ENCODE data around the gene PSMB1.
"Not testable (repeated sequence)": the region's sequence is repeated elsewhere in the genome, so short reads cannot be mapped to it uniquely, and the experiment has no call there.

The PSMB1 gene

DNA sequence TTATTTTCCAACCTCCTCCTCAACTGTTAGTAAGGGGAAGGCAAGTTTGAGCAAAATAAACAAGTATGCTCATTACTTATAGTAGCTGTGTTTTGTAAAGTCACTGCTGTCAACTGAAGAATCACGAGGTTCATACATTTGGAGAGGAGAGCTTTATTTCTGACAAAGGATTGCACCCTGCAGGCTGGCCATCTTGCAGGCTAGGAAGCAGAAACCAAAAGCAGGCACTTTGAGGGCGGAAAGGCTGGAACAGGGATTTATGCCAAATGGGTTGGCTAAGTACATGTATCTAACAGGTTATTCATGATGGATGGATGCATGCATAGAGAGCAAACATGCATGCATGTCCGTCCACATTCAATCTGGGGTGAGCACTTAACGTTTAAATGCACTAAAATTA lies 46.7 kb downstream of the PSMB1 start:
- TF ChIP-seq JUND (IDR thresholded peaks at IDR 0.05; ENCODE audit: low read depth): no peak
- in situ Hi-C loops (cut with HindIII; ENCODE audit: low pct_unique_long_range_greater_than_20kb, low sequenced_read_pairs): no loop called here
- no peak for DNase-seq (ENCODE audit: low read depth in 1 of 2, low spot score in 1 of 2)

DNA sequence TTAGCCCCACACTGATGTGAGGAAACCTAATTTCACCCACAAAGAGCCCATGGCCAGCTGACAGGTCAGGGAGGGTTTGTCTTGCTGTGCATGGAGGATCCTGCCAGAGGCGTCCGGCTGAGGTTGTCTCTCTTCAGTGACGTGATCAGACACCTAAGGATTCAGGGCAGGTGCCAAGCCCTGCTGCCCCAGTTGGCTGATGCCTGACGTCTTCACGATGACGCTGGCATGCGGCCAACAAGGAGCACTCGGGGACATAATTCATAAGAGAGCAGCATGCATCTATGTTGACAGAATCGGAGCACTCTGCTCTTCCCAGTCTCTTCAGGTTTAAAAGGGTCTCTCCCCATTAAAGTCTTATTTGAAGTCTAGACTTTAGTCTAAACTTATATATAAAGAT lies 47.8 kb downstream of the PSMB1 start:
- in situ Hi-C loops (cut with HindIII; ENCODE audit: low pct_unique_long_range_greater_than_20kb, low sequenced_read_pairs): no loop called here
- DNase-seq (ENCODE audit: low read depth in 1 of 2, low spot score in 1 of 2): peak in 1 of 2 experiments; percentile 14
- TF ChIP-seq JUND (IDR thresholded peaks at IDR 0.05; ENCODE audit: low read depth): no peak

GRCh38 chr6:170504479-170504878 lies 48.6 kb downstream of the PSMB1 start:
- in situ Hi-C loops (cut with HindIII; ENCODE audit: low pct_unique_long_range_greater_than_20kb, low sequenced_read_pairs): no loop called here
- TF ChIP-seq JUND (IDR thresholded peaks at IDR 0.05; ENCODE audit: low read depth): no peak
- DNase-seq (ENCODE audit: low read depth in 1 of 2, low spot score in 1 of 2): no peak

GRCh38 chr6:170503414-170503761 lies 49.7 kb downstream of the PSMB1 start:
- in situ Hi-C loops (cut with HindIII; ENCODE audit: low pct_unique_long_range_greater_than_20kb, low sequenced_read_pairs): no loop called here
- no peak for TF ChIP-seq JUND (IDR thresholded peaks at IDR 0.05; ENCODE audit: low read depth)
- DNase-seq (ENCODE audit: low read depth in 1 of 2, low spot score in 1 of 2): no peak

GRCh38 chr6:170502733-170503413 lies 50.2 kb downstream of the PSMB1 start:
- in situ Hi-C loops (cut with HindIII; ENCODE audit: low pct_unique_long_range_greater_than_20kb, low sequenced_read_pairs): not testable (repeated sequence)

GRCh38 chr6:170502268-170502667 lies 50.8 kb downstream of the PSMB1 start:
- DNase-seq (ENCODE audit: low read depth in 1 of 2, low spot score in 1 of 2); in situ Hi-C loops (cut with HindIII; ENCODE audit: low pct_unique_long_range_greater_than_20kb, low sequenced_read_pairs): not testable (repeated sequence)

More at GRCh38 chr6:170502733-170503413, 50.2 kb downstream of the PSMB1 start:
- not testable (repeated sequence) for DNase-seq (ENCODE audit: low read depth in 1 of 2, low spot score in 1 of 2)

- no peak for TF ChIP-seq JUND (IDR thresholded peaks at IDR 0.05; ENCODE audit: low read depth)
- no peak for DNase-seq (ENCODE audit: low read depth in 1 of 2, low spot score in 1 of 2)
- in situ Hi-C loops (cut with HindIII; ENCODE audit: low pct_unique_long_range_greater_than_20kb, low sequenced_read_pairs): no loop called here
These were observed 52.0 kb downstream of the PSMB1 start for GRCh38 chr6:170500955-170501590.

GRCh38 chr6:170497841-170498301 lies 55.2 kb downstream of the PSMB1 start:
- in situ Hi-C loops (cut with HindIII; ENCODE audit: low pct_unique_long_range_greater_than_20kb, low sequenced_read_pairs): no loop called here
- no peak for TF ChIP-seq JUND (IDR thresholded peaks at IDR 0.05; ENCODE audit: low read depth)
- DNase-seq (ENCODE audit: low read depth in 1 of 2, low spot score in 1 of 2): no peak

- in situ Hi-C loops (cut with HindIII; ENCODE audit: low pct_unique_long_range_greater_than_20kb, low sequenced_read_pairs): no loop called here
- TF ChIP-seq JUND (IDR thresholded peaks at IDR 0.05; ENCODE audit: low read depth): no peak
- DNase-seq (ENCODE audit: low read depth in 1 of 2, low spot score in 1 of 2): no peak
These were observed 59.8 kb downstream of the PSMB1 start for GRCh38 chr6:170493354-170493753.

DNA sequence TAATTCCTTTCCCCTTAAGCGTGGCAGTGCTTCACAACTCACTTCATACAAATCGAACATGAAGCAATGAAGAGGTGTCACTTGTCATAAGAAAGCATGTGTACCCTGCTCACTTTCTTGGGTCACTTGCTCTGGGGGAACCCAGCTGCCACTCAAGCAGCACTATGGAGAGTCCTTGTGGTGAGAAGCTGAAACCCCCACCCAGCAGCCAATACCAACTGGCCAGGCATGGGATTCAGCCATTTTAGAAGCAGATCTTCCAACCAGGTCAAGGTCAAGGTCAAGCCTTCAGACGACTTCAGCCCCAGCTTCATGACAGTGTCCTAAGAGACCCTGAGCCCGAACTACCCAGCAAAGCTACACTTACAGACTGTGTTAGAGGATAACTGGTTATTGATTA lies 62.8 kb downstream of the PSMB1 start:
- TF ChIP-seq JUND (IDR thresholded peaks at IDR 0.05; ENCODE audit: low read depth): no peak
- in situ Hi-C loops (cut with HindIII; ENCODE audit: low pct_unique_long_range_greater_than_20kb, low sequenced_read_pairs): no loop called here
- DNase-seq (ENCODE audit: low read depth in 1 of 2, low spot score in 1 of 2): no peak

DNA sequence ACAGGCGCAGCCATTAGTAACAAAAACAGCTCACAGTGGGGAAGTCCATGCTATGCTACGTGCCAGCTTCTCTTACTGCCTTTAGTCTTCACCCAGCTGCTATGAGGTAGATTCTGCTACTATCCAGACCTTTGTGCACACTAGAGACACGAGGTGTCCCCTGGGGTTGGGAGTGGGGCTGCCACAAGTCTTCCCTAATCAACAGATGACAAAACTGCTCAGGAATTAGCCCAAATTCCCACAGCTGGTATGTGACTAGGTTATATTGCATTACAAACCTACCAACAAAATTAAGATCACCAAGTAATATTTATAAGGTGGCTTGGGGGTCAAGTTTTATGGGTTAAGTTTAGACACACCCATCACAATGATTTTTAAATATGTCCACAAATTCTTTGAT lies 63.3 kb downstream of the PSMB1 start:
- no peak for TF ChIP-seq JUND (IDR thresholded peaks at IDR 0.05; ENCODE audit: low read depth)
- DNase-seq (ENCODE audit: low read depth in 1 of 2, low spot score in 1 of 2): no peak
- in situ Hi-C loops (cut with HindIII; ENCODE audit: low pct_unique_long_range_greater_than_20kb, low sequenced_read_pairs): no loop called here

DNA sequence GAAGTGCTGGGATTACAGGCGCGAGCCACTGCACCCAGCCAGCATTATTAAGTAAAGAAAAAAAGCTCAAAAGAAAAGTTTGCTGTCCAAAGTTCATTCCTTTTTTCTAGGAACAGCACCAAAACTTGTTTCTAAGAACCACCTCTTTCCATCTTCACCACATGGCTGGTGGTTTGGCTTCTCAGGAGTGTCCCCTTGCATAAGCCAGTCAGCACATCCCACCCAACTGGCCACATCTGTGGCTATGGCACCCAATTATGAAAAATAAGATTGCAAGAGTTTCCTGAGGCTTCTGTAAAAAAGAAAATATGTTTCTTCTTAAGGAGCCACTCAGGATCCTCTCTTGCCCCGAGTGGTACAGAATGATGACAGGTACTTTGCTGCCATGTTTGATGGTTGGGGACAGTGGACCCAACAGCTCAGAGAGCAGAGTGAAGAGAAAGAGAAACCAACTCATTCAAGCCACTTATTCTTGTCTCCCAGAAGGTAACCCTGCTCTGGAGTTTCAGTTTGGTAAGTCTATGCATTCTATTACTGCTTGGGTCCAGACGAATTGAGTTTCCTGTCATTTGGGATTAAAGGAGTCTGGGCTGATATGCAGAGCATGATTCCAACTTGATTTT lies 65.3 kb downstream of the PSMB1 start:
- in situ Hi-C loops (cut with HindIII; ENCODE audit: low pct_unique_long_range_greater_than_20kb, low sequenced_read_pairs): no loop called here
- no peak for TF ChIP-seq JUND (IDR thresholded peaks at IDR 0.05; ENCODE audit: low read depth)
- no peak for DNase-seq (ENCODE audit: low read depth in 1 of 2, low spot score in 1 of 2)

- in situ Hi-C loops (cut with HindIII; ENCODE audit: low pct_unique_long_range_greater_than_20kb, low sequenced_read_pairs): no loop called here
- peak in 1 of 2 experiments; percentile 60 for DNase-seq (ENCODE audit: low read depth in 1 of 2, low spot score in 1 of 2)
- no peak for TF ChIP-seq JUND (IDR thresholded peaks at IDR 0.05; ENCODE audit: low read depth)
These were observed 67.9 kb downstream of the PSMB1 start for GRCh38 chr6:170485159-170485558.

Measured in T47D (cell line).